ENCODE results near the gene ARL5B.

DNA sequence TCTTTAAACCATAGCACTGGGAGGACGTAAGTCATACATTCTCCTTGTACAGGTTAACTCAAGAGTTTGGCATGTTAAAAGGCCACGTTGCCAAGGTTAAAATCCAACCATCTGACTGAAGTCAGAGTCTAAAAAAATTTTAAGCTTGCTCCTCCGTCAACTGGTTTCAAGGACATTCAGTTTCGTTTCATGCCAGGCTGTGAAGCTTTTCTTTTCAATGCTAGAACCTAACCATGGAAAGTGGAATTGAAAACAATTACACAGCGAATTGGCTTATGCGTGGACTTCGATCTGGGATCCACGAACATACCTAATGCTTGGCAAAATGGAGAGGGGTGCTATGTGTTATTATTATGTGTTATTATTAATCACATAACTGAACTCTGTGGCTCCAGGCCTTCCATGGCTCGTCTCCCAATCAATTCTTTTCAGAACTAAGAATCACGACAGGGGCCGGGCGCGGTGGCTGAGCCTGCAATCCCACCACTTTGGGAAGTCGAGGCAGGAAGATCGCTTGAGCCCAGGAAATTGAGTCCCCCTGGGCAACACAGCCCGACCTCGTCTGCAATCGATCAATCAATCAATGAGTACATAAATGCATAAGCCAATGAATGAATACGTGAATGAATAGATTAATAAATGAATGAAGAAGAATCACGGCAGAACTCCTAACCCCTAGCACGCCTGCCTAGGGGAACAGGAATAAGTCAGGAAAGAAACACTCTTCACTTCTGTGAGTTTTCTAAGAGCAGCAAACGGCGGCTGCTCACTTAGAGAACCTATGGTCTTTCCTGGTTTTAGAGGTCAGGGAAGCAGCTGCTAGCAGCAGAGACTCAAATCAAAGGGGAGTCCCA lies 733 bp upstream of the ARL5B start:
- no peak for TF ChIP-seq EP300 (IDR thresholded peaks at IDR 0.05)
- TF ChIP-seq, protein P1, sequence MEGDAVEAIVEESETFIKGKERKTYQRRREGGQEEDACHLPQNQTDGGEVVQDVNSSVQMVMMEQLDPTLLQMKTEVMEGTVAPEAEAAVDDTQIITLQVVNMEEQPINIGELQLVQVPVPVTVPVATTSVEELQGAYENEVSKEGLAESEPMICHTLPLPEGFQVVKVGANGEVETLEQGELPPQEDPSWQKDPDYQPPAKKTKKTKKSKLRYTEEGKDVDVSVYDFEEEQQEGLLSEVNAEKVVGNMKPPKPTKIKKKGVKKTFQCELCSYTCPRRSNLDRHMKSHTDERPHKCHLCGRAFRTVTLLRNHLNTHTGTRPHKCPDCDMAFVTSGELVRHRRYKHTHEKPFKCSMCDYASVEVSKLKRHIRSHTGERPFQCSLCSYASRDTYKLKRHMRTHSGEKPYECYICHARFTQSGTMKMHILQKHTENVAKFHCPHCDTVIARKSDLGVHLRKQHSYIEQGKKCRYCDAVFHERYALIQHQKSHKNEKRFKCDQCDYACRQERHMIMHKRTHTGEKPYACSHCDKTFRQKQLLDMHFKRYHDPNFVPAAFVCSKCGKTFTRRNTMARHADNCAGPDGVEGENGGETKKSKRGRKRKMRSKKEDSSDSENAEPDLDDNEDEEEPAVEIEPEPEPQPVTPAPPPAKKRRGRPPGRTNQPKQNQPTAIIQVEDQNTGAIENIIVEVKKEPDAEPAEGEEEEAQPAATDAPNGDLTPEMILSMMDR (IDR thresholded peaks at IDR 0.05): no peak
- TF ChIP-seq POLR2A (IDR thresholded peaks at IDR 0.05; ENCODE audit: low read depth): peak; percentile 11
